A549 (cell line): ENCODE measurements around the gene IGF2BP3.

Source experiments
- CBX2 ChIP-seq: fragments of 200-600 bp; sonication (generic); IDR thresholded peaks from 2 replicates; pipeline ENCODE4 v1.6.1; 2016; ENCODE audit warnings: low read depth, mild to moderate bottlenecking, borderline replicate concordance
- CEBPB ChIP-seq, 2 experiments: fragments of >200 bp in 1 of 2; sonication (Bioruptor Twin) in 1 of 2; formaldehyde crosslinking in 1 of 2; IDR thresholded peaks; 2 replicates each; pipeline ENCODE4 v1.6.1; 2012 to 2016
- CTCF ChIP-seq: fragments of >200 bp; sonication (Bioruptor Twin); formaldehyde crosslinking; IDR thresholded peaks from 3 replicates; pipeline ENCODE4 v1.5.1; 2016
- EHF ChIP-seq: fragments of 250-450 bp; sonication (Bioruptor Pico); IDR thresholded peaks from 2 replicates; pipeline ENCODE4 v1.5.0; 2020; ENCODE audit warnings: mild to moderate bottlenecking
- ESRRA ChIP-seq: fragments of 150-350 bp; IDR thresholded peaks from 2 replicates; pipeline ENCODE4 v1.6.1; 2014; ENCODE audit warnings: mild to moderate bottlenecking, low read length, borderline replicate concordance
- JUNB ChIP-seq: fragments of >200 bp; sonication (Bioruptor Twin); formaldehyde crosslinking; IDR thresholded peaks from 2 replicates; pipeline ENCODE4 v1.6.1; 2016
- MAFK ChIP-seq: fragments of 450-650 bp; IDR thresholded peaks from 2 replicates; pipeline ENCODE4 v1.6.1; 2014; ENCODE audit not compliant: partially characterized antibody
- POLR2A ChIP-seq: IDR thresholded peaks from 2 replicates; pipeline ENCODE4 v1.6.1; 2012; ENCODE audit warnings: mild to moderate bottlenecking, low read length
- RCOR1 ChIP-seq: fragments of 150-350 bp; IDR thresholded peaks from 2 replicates; pipeline ENCODE4 v1.6.1; 2014; ENCODE audit warnings: antibody characterized with exemption, low read length, low read depth
- TP53 ChIP-seq: fragments of 250-450 bp; sonication (Bioruptor Pico); IDR thresholded peaks from 2 replicates; pipeline ENCODE4 v1.5.0; 2021; ENCODE audit warnings: mild to moderate bottlenecking, moderate library complexity
- TF ChIP-seq, protein P1 (sequence below): fragments of 450-650 bp; IDR thresholded peaks from 2 replicates; pipeline ENCODE4 v1.6.1; 2014; ENCODE audit warnings: antibody characterized with exemption
- TF ChIP-seq, protein P2 (sequence below): IDR thresholded peaks from 2 replicates; pipeline ENCODE4 v1.6.1; 2012

DNA sequence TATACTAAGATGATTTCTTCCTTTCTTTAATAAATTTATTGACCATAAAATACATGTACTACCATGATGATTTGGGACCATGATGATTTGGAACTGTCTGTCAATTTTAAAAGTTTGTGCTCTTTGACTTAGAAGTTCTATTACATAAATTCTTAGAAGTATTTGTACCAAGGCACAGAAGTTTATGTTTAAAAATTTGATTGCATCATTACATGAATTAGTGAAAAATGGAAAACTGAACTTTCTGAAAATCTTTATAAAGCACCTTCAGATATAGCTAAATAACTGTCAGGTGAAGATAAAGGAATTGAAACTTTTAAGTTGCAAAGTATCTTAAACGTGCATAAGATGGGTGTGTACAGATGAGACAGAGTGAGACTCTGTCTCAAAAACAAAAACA lies 139.2 kb downstream of the IGF2BP3 start:
- no peak for TF ChIP-seq MAFK
- TF ChIP-seq CBX2, result no peak
- no peak for TF ChIP-seq ESRRA
- TF ChIP-seq CEBPB (IDR thresholded peaks at IDR 0.05), result no peak
- TF ChIP-seq POLR2A, result no peak
- TF ChIP-seq, protein P1, sequence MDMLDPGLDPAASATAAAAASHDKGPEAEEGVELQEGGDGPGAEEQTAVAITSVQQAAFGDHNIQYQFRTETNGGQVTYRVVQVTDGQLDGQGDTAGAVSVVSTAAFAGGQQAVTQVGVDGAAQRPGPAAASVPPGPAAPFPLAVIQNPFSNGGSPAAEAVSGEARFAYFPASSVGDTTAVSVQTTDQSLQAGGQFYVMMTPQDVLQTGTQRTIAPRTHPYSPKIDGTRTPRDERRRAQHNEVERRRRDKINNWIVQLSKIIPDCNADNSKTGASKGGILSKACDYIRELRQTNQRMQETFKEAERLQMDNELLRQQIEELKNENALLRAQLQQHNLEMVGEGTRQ, result no peak
- TF ChIP-seq CTCF, result no peak
- no peak for TF ChIP-seq EHF
- TF ChIP-seq TP53, result no peak
- TF ChIP-seq, protein P2, sequence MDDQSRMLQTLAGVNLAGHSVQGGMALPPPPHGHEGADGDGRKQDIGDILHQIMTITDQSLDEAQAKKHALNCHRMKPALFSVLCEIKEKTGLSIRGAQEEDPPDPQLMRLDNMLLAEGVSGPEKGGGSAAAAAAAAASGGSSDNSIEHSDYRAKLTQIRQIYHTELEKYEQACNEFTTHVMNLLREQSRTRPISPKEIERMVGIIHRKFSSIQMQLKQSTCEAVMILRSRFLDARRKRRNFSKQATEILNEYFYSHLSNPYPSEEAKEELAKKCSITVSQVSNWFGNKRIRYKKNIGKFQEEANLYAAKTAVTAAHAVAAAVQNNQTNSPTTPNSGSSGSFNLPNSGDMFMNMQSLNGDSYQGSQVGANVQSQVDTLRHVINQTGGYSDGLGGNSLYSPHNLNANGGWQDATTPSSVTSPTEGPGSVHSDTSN, result no peak
- no peak for TF ChIP-seq RCOR1
- TF ChIP-seq JUNB, result no peak
